H9 (cell line): ENCODE results near the gene IFT25. TPM values are rescaled to one million over a fixed set of nuclear protein-coding genes. Genes with fewer than 3 reads are reported as not detected.
A peak's percentile ranks its signal among the peaks of the same experiment; 100 is the strongest.
"Not testable (repeated sequence)": the region's sequence is repeated elsewhere in the genome, so short reads cannot be mapped to it uniquely, and the experiment has no call there.

Source experiments
- DNase-seq: peaks from one replicate; pipeline ENCODE4 v3.0.0-alpha.2; 2017
- H2AFZ ChIP-seq: one replicate; pipeline ENCODE4 v1.6.1; 2013; ENCODE audit warnings: mild to moderate bottlenecking, low read length, control low read depth, moderate library complexity
- H2AK5ac ChIP-seq: 2 replicates; pipeline ENCODE4 v1.6.1; 2013; ENCODE audit warnings: low read length, control low read depth, mixed read lengths; ENCODE audit not compliant: insufficient read length
- H2BK120ac ChIP-seq: one replicate; pipeline ENCODE4 v1.6.1; 2013; ENCODE audit warnings: low read depth, mild to moderate bottlenecking, low read length, control low read depth, inconsistent platforms; ENCODE audit not compliant: poor library complexity, severe bottlenecking
- H2BK12ac ChIP-seq: 2 replicates; pipeline ENCODE4 v1.6.1; 2013; ENCODE audit warnings: low read length, control low read depth, mixed read lengths, low read depth; ENCODE audit not compliant: insufficient read length
- H2BK15ac ChIP-seq: 2 replicates; pipeline ENCODE4 v1.6.1; 2013; ENCODE audit warnings: low read depth, low read length, control low read depth
- H2BK20ac ChIP-seq: one replicate; pipeline ENCODE4 v1.6.1; 2013; ENCODE audit warnings: low read depth, mild to moderate bottlenecking, low read length, control low read depth, inconsistent platforms; ENCODE audit not compliant: poor library complexity, severe bottlenecking
- H2BK5ac ChIP-seq: 2 replicates; pipeline ENCODE4 v1.6.1; 2013; ENCODE audit warnings: low read length, control low read depth, mixed read lengths; ENCODE audit not compliant: insufficient read length
- H3K14ac ChIP-seq: 2 replicates; pipeline ENCODE4 v1.6.1; 2013; ENCODE audit warnings: low read length, control low read depth; ENCODE audit not compliant: insufficient read depth
- H3K18ac ChIP-seq: 2 replicates; pipeline ENCODE4 v1.6.1; 2013; ENCODE audit warnings: low read depth, mild to moderate bottlenecking, mixed read lengths, low read length, control low read depth; ENCODE audit not compliant: insufficient read length
- H3K23ac ChIP-seq: 2 replicates; pipeline ENCODE4 v1.6.1; 2013; ENCODE audit warnings: low read length, control low read depth, mixed read lengths, low read depth; ENCODE audit not compliant: insufficient read length
- H3K23me2 ChIP-seq: 2 replicates; pipeline ENCODE4 v1.6.1; 2013; ENCODE audit warnings: low read depth, mild to moderate bottlenecking, mixed read lengths, low read length, control low read depth; ENCODE audit not compliant: insufficient read length, poor library complexity, severe bottlenecking
- H3K27ac ChIP-seq: 2 replicates; pipeline ENCODE4 v1.5.1; 2013; ENCODE audit warnings: low read length, control low read depth, mixed read lengths, low read depth; ENCODE audit not compliant: insufficient read length
- H3K27me3 ChIP-seq: 2 replicates; pipeline ENCODE4 v1.6.1; 2013; ENCODE audit warnings: low read length, control low read depth, inconsistent platforms; ENCODE audit not compliant: insufficient read depth
- H3K4ac ChIP-seq: 2 replicates; pipeline ENCODE4 v1.6.1; 2013; ENCODE audit warnings: low read depth, mild to moderate bottlenecking, control low read depth, inconsistent platforms, low read length, moderate library complexity
- H3K4me1 ChIP-seq: 2 replicates; pipeline ENCODE4 v1.6.1; 2013; ENCODE audit warnings: low read length, control low read depth, inconsistent platforms; ENCODE audit not compliant: insufficient read depth
- H3K4me2 ChIP-seq: 2 replicates; pipeline ENCODE4 v1.6.1; 2013; ENCODE audit warnings: low read length, control low read depth, mixed read lengths; ENCODE audit not compliant: insufficient read length, insufficient read depth
- H3K56ac ChIP-seq: 2 replicates; pipeline ENCODE4 v1.6.1; 2013; ENCODE audit warnings: low read depth, mild to moderate bottlenecking, mixed read lengths, low read length, control low read depth; ENCODE audit not compliant: insufficient read length
- H3K79me1 ChIP-seq: 2 replicates; pipeline ENCODE4 v1.6.1; 2013; ENCODE audit warnings: low read depth, mild to moderate bottlenecking, moderate library complexity, low read length, control low read depth, inconsistent platforms; ENCODE audit not compliant: insufficient read depth, poor library complexity, severe bottlenecking
- H3K79me2 ChIP-seq: 2 replicates; pipeline ENCODE4 v1.6.1; 2013; ENCODE audit warnings: low read length, control low read depth, inconsistent platforms; ENCODE audit not compliant: insufficient read depth
- H3K9ac ChIP-seq: 2 replicates; pipeline ENCODE4 v1.6.1; 2013; ENCODE audit warnings: low read length, control low read depth, mixed read lengths; ENCODE audit not compliant: insufficient read length; ENCODE audit errors: extremely low read depth
- H3K9me3 ChIP-seq: one replicate; pipeline ENCODE4 v1.6.1; 2013; ENCODE audit warnings: low read depth, low read length, inconsistent platforms; ENCODE audit not compliant: control insufficient read depth
- H3T11ph ChIP-seq: one replicate; pipeline ENCODE4 v1.6.1; 2013; ENCODE audit warnings: mild to moderate bottlenecking, low read length, control low read depth, inconsistent platforms
- H4K20me1 ChIP-seq: one replicate; pipeline ENCODE4 v1.6.1; 2013; ENCODE audit not compliant: control insufficient read depth, insufficient read length, insufficient read depth
- H4K5ac ChIP-seq: 2 replicates; pipeline ENCODE4 v1.6.1; 2013; ENCODE audit warnings: low read depth, mild to moderate bottlenecking, mixed read lengths, low read length, control low read depth; ENCODE audit not compliant: insufficient read length
- H4K8ac ChIP-seq: replicated peaks from 2 replicates; pipeline ENCODE4 v1.6.1; 2013; ENCODE audit warnings: low read length, control low read depth, mixed read lengths, low read depth; ENCODE audit not compliant: insufficient read length
- H4K91ac ChIP-seq: 2 replicates; pipeline ENCODE4 v1.6.1; 2013; ENCODE audit warnings: low read depth, mild to moderate bottlenecking, moderate library complexity, mixed read lengths, low read length, control low read depth; ENCODE audit not compliant: insufficient read length
- H3K27ac Mint-ChIP-seq, 3 experiments: 2 replicates in 2 of 3; 3 replicates in 1 of 3; pipeline ENCODE4 v1.8.0; 2020 to 2021; ENCODE audit warnings: mixed read lengths in 3 of 3, mild to moderate bottlenecking in 1 of 3, moderate library complexity in 1 of 3
- H3K27me3 Mint-ChIP-seq: 2 replicates; pipeline ENCODE4 v1.8.0; 2021; ENCODE audit warnings: low read depth, mild to moderate bottlenecking, moderate library complexity, mixed read lengths
- H3K36me3 Mint-ChIP-seq, 3 experiments: 2 replicates in 2 of 3; 3 replicates in 1 of 3; pipeline ENCODE4 v1.8.0; 2020 to 2021; ENCODE audit warnings: low read depth in 3 of 3, mixed read lengths in 3 of 3; ENCODE audit not compliant: insufficient read depth in 1 of 3
- H3K4me1 Mint-ChIP-seq, 2 experiments: 2 replicates each; pipeline ENCODE4 v1.8.0; 2020; ENCODE audit warnings: mixed read lengths in 2 of 2
- H3K4me3 Mint-ChIP-seq, 2 experiments: 2 replicates in 1 of 2; 3 replicates in 1 of 2; pipeline ENCODE4 v1.8.0; 2020 to 2021; ENCODE audit warnings: mild to moderate bottlenecking in 2 of 2, mixed read lengths in 2 of 2, moderate library complexity in 1 of 2
- H3K9me3 Mint-ChIP-seq, 2 experiments: 2 replicates in 1 of 2; 3 replicates in 1 of 2; pipeline ENCODE4 v1.8.0; 2020; ENCODE audit warnings: mild to moderate bottlenecking in 2 of 2, mixed read lengths in 2 of 2, moderate library complexity in 1 of 2
- CTCF ChIP-seq: fragments of 200-600 bp; sonication (generic); conservative IDR thresholded peaks from 3 replicates; pipeline ENCODE4 v1.8.0; 2021; ENCODE audit warnings: antibody characterized with exemption, mild to moderate bottlenecking
- WGBS: extraction: QIAGEN DNeasy Blood & Tissue Kit; methylation state at CpG from one replicate; pipeline ENCODE4 v1.1.7; 2013; ENCODE audit warnings: missing lambda C conversion rate, low lambda C conversion rate, mixed read lengths; ENCODE audit not compliant: insufficient read length; ENCODE audit errors: extremely low coverage; 5-methylcytosine and 5-hydroxymethylcytosine counted together
- total RNA-seq: library from RNA; stranded (reverse); gene quantifications from 2 replicates; pipeline ENCODE4 v1.2.1, GENCODE V29; 2021

IFT25 gene
- total RNA-seq, 1 experiment from 2014 or later: 36.8 TPM

- H3K4me1 ChIP-seq: no peaks in the 10 kb centered on the region
- H3K27me3 Mint-ChIP-seq: no peaks in the 10 kb centered on the region
- H3K4me3 Mint-ChIP-seq: no peak overlapping the region
- no peak overlapping the region for H3K14ac ChIP-seq
- no CpG with 5 or more reads among the region's 2 CpGs for WGBS
- no peaks in the 10 kb centered on the region for H3K23me2 ChIP-seq
- H3K9me3 Mint-ChIP-seq: no peaks in the 10 kb centered on the region
- no peak for TF ChIP-seq CTCF
- no peaks in the 10 kb centered on the region for H3K9me3 ChIP-seq
- H3K79me1 ChIP-seq: no peaks in the 10 kb centered on the region
- no peak overlapping the region for H2BK120ac ChIP-seq
- H3K27ac Mint-ChIP-seq: peak overlapping the region in 1 of 3 experiments; percentile 16; a peak in 1 of 7 replicates
- no peaks in the 10 kb centered on the region for H3K27me3 ChIP-seq
- H3T11ph ChIP-seq: no peak overlapping the region
- H4K5ac ChIP-seq: no peak overlapping the region
- H3K4me2 ChIP-seq: no peak overlapping the region
- H2AK5ac ChIP-seq: no peak overlapping the region
- H3K18ac ChIP-seq: no peak overlapping the region
- H3K23ac ChIP-seq: no peak overlapping the region
- no peak overlapping the region for H3K27ac ChIP-seq
- no peak overlapping the region for H3K4ac ChIP-seq
- H4K8ac ChIP-seq: no peak overlapping the region
- H3K56ac ChIP-seq: no peak overlapping the region
- H2BK5ac ChIP-seq: no peak overlapping the region
- H2BK20ac ChIP-seq: no peak overlapping the region
- no peak overlapping the region for H2AFZ ChIP-seq
- no peaks in the 10 kb centered on the region for H4K20me1 ChIP-seq
- no peaks in the 10 kb centered on the region for H3K79me2 ChIP-seq
- H4K91ac ChIP-seq: no peak overlapping the region
- H3K4me1 Mint-ChIP-seq: no peaks in the 10 kb centered on the region
- H2BK15ac ChIP-seq: no peak overlapping the region
- peaks cover 11 to 40% (median 29%) of the 10 kb centered on the region in 3 experiments for H3K36me3 Mint-ChIP-seq
- no peak overlapping the region for H3K9ac ChIP-seq
- DNase-seq: no peak
- H2BK12ac ChIP-seq: no peak overlapping the region
These were observed 26.2 kb upstream of the IFT25 start for GRCh38 chr1:53971718-53972117.

- WGBS: no CpG with 5 or more reads among the region's 2 CpGs
- H3K4me1 Mint-ChIP-seq, H3K56ac ChIP-seq, H2BK12ac ChIP-seq, H3K4ac ChIP-seq, H4K91ac ChIP-seq, H2BK20ac ChIP-seq, H2AFZ ChIP-seq, H3K14ac ChIP-seq, H3K23me2 ChIP-seq, DNase-seq, H3K79me2 ChIP-seq, H3K23ac ChIP-seq, H4K5ac ChIP-seq, H3K9ac ChIP-seq, H3K27ac ChIP-seq, H4K8ac ChIP-seq, H2BK5ac ChIP-seq, H3K4me1 ChIP-seq, H3K9me3 ChIP-seq, H3K9me3 Mint-ChIP-seq, H2BK120ac ChIP-seq, H3K27me3 Mint-ChIP-seq, H2AK5ac ChIP-seq, H3K18ac ChIP-seq, H3K4me3 Mint-ChIP-seq, H3K27me3 ChIP-seq, H3K4me2 ChIP-seq, H3T11ph ChIP-seq, H4K20me1 ChIP-seq, H2BK15ac ChIP-seq, H3K27ac Mint-ChIP-seq, H3K79me1 ChIP-seq: not testable (repeated sequence)
- peaks cover 16 to 48% (median 44%) of the 10 kb centered on the region in 3 experiments; a peak in 6 of 7 replicates for H3K36me3 Mint-ChIP-seq
These were observed 23.8 kb upstream of the IFT25 start for GRCh38 chr1:53969323-53969722.
